Nephron (organoid): ENCODE data around the gene DCK.
A peak's percentile ranks its signal among the peaks of the same experiment; 100 is the strongest.

Source experiments
- H3K27ac Mint-ChIP-seq, 3 experiments: 2 replicates each; pipeline ENCODE4 v1.8.0; 2020; ENCODE audit warnings: mixed read lengths in 3 of 3, mild to moderate bottlenecking in 2 of 3, moderate library complexity in 1 of 3
- H3K27me3 Mint-ChIP-seq: 2 replicates; pipeline ENCODE4 v1.8.0; 2021; ENCODE audit warnings: low read depth, mild to moderate bottlenecking, moderate library complexity, mixed read lengths
- H3K36me3 Mint-ChIP-seq: 2 replicates; pipeline ENCODE4 v1.8.0; 2020; ENCODE audit warnings: low read depth, mixed read lengths
- H3K4me1 Mint-ChIP-seq: 2 replicates; pipeline ENCODE4 v1.8.0; 2020; ENCODE audit warnings: mixed read lengths
- H3K4me3 Mint-ChIP-seq, 3 experiments: 2 replicates each; pipeline ENCODE4 v1.8.0; 2020; ENCODE audit warnings: mild to moderate bottlenecking in 3 of 3, mixed read lengths in 3 of 3, moderate library complexity in 2 of 3
- H3K9me3 Mint-ChIP-seq: 2 replicates; pipeline ENCODE4 v1.8.0; 2020; ENCODE audit warnings: mixed read lengths
- TF ChIP-seq, protein P1 (sequence below), 3 experiments: fragments of 200-600 bp; sonication (generic); IDR thresholded peaks; one replicate each; pipeline ENCODE4 v1.5.0; 2021; ENCODE audit warnings: antibody characterized with exemption in 3 of 3; ENCODE audit not compliant: unreplicated experiment in 3 of 3

The DCK gene

DNA sequence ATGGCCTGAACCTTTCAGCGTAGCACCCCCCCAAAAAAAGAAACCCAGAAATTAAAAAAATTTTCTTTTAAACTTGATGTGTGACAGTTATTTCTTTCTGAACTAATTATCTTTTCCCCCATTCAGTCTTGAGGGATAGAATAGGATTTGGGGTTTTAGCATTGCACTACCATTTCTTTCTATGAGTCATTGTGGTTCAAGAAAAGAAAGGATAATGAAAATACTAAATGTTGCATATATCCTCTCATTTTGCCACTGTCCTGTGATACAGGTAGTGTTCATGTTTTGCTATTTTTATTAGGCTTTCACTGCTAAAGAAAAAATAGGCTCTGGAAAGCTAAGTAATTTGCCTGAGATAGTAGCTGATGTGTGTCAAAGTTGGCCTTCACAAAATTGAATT is 39.4 kb upstream of the DCK start:
- Mint-ChIP-seq H3K27ac (no peak overlapping the region), H3K4me3 (no peak overlapping the region)

DNA sequence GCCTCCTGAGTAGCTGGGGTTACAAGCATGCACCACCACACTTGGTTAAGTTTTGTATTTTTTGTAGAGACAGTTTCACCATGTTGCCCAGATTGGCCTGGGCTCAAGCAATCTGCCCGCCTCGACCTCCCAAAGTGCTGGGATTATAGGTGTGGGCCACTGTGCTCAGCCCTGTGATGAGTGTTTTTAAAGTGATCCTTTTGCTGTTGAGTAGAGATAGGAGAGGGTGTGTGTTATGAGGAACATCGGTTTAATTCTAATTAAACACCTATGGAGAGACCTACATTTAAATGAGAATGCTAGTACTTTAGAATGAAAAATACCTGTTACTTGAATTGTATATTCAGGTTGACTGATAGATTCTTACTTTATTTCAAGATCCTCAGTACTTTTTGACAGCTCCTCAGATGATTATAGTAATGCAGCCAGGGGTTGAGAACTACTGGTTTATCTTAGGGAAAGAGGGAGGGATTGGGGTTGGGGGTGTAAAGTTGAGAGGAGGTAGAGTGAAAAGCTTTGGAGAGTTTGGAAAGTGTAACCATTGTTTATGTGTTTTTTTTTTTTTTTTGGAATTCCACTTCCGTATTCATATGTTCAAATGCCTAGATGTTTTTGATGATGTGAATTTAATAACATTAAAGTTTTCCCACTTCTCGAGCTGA is 36.8 kb upstream of the DCK start:
- no peak overlapping the region for H3K4me3 Mint-ChIP-seq
- no peaks in the 10 kb centered on the region for H3K9me3 Mint-ChIP-seq
- H3K27ac Mint-ChIP-seq = peak overlapping the region in 1 of 3 experiments; percentile 15
- no peaks in the 10 kb centered on the region for H3K27me3 Mint-ChIP-seq
- TF ChIP-seq, protein P1, sequence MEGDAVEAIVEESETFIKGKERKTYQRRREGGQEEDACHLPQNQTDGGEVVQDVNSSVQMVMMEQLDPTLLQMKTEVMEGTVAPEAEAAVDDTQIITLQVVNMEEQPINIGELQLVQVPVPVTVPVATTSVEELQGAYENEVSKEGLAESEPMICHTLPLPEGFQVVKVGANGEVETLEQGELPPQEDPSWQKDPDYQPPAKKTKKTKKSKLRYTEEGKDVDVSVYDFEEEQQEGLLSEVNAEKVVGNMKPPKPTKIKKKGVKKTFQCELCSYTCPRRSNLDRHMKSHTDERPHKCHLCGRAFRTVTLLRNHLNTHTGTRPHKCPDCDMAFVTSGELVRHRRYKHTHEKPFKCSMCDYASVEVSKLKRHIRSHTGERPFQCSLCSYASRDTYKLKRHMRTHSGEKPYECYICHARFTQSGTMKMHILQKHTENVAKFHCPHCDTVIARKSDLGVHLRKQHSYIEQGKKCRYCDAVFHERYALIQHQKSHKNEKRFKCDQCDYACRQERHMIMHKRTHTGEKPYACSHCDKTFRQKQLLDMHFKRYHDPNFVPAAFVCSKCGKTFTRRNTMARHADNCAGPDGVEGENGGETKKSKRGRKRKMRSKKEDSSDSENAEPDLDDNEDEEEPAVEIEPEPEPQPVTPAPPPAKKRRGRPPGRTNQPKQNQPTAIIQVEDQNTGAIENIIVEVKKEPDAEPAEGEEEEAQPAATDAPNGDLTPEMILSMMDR (IDR thresholded peaks at IDR 0.05; ENCODE audit: unreplicated experiment in 3 of 3) = no peak
- no peaks in the 10 kb centered on the region for H3K4me1 Mint-ChIP-seq
- peaks cover 15% of the 10 kb centered on the region for H3K36me3 Mint-ChIP-seq

More for the DNA sequence above, 39.4 kb upstream of the DCK start:
- TF ChIP-seq, protein P1 (IDR thresholded peaks at IDR 0.05; ENCODE audit: unreplicated experiment in 3 of 3) = no peak
- peaks cover 1% of the 10 kb centered on the region for H3K4me1 Mint-ChIP-seq
- H3K9me3 Mint-ChIP-seq = no peaks in the 10 kb centered on the region
- no peaks in the 10 kb centered on the region for H3K27me3 Mint-ChIP-seq
- H3K36me3 Mint-ChIP-seq = peaks cover 4% of the 10 kb centered on the region

DNA sequence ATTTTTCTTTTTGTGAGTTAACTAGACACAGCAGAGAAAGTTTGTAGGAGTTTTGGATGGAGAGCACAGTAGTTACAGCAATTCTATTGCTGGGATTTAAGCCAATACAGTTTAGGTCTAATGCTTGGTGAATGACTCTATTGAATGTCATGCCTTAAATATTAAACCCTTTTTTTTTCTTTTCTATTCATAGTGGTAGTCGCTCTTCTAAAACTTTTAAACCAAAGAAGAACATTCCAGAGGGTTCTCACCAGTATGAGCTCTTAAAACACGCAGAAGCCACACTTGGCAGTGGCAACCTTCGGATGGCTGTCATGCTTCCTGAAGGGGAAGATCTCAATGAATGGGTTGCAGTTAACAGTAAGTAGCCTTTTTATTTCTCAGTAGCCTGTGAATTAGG is 34.8 kb upstream of the DCK start:
- H3K4me1 Mint-ChIP-seq = no peaks in the 10 kb centered on the region

DNA sequence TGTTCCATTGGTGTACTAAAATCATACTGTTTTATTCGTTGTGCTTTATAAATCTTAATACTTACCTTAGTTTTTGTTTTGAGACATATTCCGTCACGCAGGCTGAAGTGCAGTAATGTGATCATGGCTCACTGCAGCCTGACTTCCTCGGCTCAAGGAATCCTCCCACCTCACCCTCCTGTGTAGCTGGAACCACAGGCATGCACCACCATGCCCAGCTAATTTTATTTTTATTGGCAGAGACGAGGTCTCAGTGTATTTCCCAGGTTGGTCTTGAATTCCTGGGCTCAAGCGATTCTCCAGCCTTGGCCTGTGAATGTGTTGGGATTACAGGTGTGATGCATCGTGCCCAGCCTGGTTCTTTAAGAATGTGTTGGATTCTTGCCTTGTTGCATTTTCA is 24.4 kb upstream of the DCK start:
- peak overlapping the region in 1 of 3 experiments; percentile 69 for H3K27ac Mint-ChIP-seq
- no peaks in the 10 kb centered on the region for H3K4me1 Mint-ChIP-seq
- H3K27me3 Mint-ChIP-seq = no peaks in the 10 kb centered on the region
- no peak overlapping the region for H3K4me3 Mint-ChIP-seq
- H3K36me3 Mint-ChIP-seq = peaks cover 45% of the 10 kb centered on the region
- H3K9me3 Mint-ChIP-seq = no peaks in the 10 kb centered on the region
- TF ChIP-seq, protein P1 (IDR thresholded peaks at IDR 0.05; ENCODE audit: unreplicated experiment in 3 of 3) = no peak

More for the DNA sequence above, 34.8 kb upstream of the DCK start:
- Mint-ChIP-seq H3K27ac (no peak overlapping the region), H3K27me3 (no peaks in the 10 kb centered on the region), H3K36me3 (peaks cover 20% of the 10 kb centered on the region), H3K4me3 (no peak overlapping the region), H3K9me3 (no peaks in the 10 kb centered on the region)
- TF ChIP-seq, protein P1 (IDR thresholded peaks at IDR 0.05; ENCODE audit: unreplicated experiment in 3 of 3) = no peak

DNA sequence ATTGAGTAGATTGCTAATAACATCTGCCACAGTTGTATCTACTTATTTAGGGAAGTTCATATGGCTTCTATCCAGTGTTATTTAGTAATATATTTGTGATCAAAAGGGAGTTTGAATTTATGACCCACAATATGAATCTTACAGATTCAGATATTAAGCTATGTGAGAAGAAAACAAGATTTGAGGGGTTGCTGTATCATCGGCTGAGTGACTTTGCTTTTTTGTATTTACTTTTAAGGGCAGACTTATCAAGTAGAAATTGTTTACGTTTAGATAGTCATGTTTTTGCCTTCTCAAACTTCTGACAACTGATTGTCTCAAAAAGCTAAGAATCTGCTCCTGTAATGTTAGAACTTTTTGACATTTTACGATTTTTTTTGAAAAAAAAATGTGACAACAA is 17.2 kb upstream of the DCK start:
- Mint-ChIP-seq H3K4me3 (no peak overlapping the region), H3K36me3 (peaks cover 66% of the 10 kb centered on the region), H3K27me3 (no peaks in the 10 kb centered on the region), H3K27ac (no peak overlapping the region), H3K4me1 (no peaks in the 10 kb centered on the region), H3K9me3 (no peaks in the 10 kb centered on the region)
- TF ChIP-seq, protein P1 (IDR thresholded peaks at IDR 0.05; ENCODE audit: unreplicated experiment in 3 of 3) = no peak

DNA sequence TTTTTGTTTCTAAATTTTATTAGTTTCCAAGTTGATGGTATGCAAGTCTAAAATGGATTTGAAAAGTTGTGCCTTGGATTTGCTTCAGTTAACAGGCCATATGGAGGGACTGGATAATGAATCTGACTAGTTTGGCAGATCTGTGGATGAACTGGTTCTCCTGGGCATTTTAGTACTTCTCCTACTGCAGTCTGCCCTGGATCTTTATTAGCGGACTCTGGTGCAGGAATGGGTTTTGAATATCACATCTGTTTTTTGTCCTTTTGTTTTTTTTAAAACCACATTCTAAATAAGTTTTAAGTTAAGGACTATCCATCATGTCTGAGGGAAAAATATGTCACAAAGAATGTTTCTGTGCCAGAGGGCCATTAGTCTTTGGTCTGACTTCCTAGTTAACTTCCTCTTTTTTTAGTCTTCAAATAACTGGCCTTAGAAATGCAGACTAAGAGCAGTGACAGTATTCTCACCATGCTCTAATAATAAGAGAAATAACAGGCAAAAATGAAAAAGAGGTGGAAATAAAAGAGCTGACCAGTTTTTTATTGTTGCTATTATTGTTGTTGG is 13.9 kb upstream of the DCK start:
- Mint-ChIP-seq H3K4me3 (no peak overlapping the region), H3K27me3 (no peaks in the 10 kb centered on the region), H3K4me1 (no peaks in the 10 kb centered on the region), H3K27ac (peak overlapping the region in 1 of 3 experiments; percentile 44), H3K36me3 (peaks cover 49% of the 10 kb centered on the region), H3K9me3 (no peaks in the 10 kb centered on the region)
- TF ChIP-seq, protein P1 (IDR thresholded peaks at IDR 0.05; ENCODE audit: unreplicated experiment in 3 of 3) = no peak
